CD14-positive monocyte (primary cell): Measurements from ENCODE around the gene SOX14. TPM values are rescaled to one million over a fixed set of nuclear protein-coding genes. Genes with fewer than 3 reads are reported as not detected.
A peak's percentile ranks its signal among the peaks of the same experiment; 100 is the strongest.

Source experiments
- DNase-seq, 3 donors: peaks; one replicate each; pipeline ENCODE4 v3.0.0-alpha.2; 2011 to 2022
- H2AFZ ChIP-seq: 2 replicates; pipeline ENCODE4 v1.6.0; 2012; ENCODE audit warnings: mild to moderate bottlenecking, low read depth, low read length, inconsistent platforms; ENCODE audit not compliant: insufficient read depth, poor library complexity, severe bottlenecking
- H3K27ac ChIP-seq, 2 donors: 1 replicate in 1 of 2; 2 replicates in 1 of 2; pipeline ENCODE4 v1.5.1; 2012 to 2013; ENCODE audit warnings: low read length in 2 of 2, control low read depth in 1 of 2, inconsistent platforms in 1 of 2, low read depth in 1 of 2, mild to moderate bottlenecking in 1 of 2
- H3K27me3 ChIP-seq, 2 donors: one replicate each; pipeline versions ENCODE4 v1.6.0 to v1.6.1; 2011 to 2013; ENCODE audit warnings: low read length in 2 of 2; ENCODE audit not compliant: control insufficient read depth in 2 of 2, insufficient read depth in 2 of 2
- H3K36me3 ChIP-seq, 2 donors: replicated peaks in 1 of 2; 1 replicate in 1 of 2; 2 replicates in 1 of 2; pipeline versions ENCODE4 v1.5.1 to v1.6.1; 2012 to 2013; ENCODE audit warnings: low read length in 2 of 2, control low read depth in 1 of 2, inconsistent platforms in 1 of 2, mild to moderate bottlenecking in 1 of 2; ENCODE audit not compliant: insufficient read depth in 2 of 2, control insufficient read depth in 1 of 2
- H3K4me1 ChIP-seq, 2 donors: 1 replicate in 1 of 2; 2 replicates in 1 of 2; pipeline versions ENCODE4 v1.5.1 to v1.6.1; 2012 to 2013; ENCODE audit warnings: low read length in 2 of 2, control low read depth in 1 of 2, inconsistent platforms in 1 of 2, mild to moderate bottlenecking in 1 of 2, moderate library complexity in 1 of 2; ENCODE audit not compliant: insufficient read depth in 2 of 2, control insufficient read depth in 1 of 2
- H3K4me2 ChIP-seq: replicated peaks from 2 replicates; pipeline ENCODE3; 2012; ENCODE audit warnings: low read length, moderate library complexity, mild to moderate bottlenecking; ENCODE audit not compliant: poor library complexity, severe bottlenecking; ENCODE audit errors: extremely low read depth
- H3K4me3 ChIP-seq, 3 experiments: fragments of 200-600 bp in 1 of 3; sonication (generic) in 1 of 3; replicated peaks in 1 of 3; 1 replicate in 2 of 3; 2 replicates in 1 of 3; pipeline ENCODE4 v1.5.1; 2011 to 2013; ENCODE audit warnings: low read length in 3 of 3, mild to moderate bottlenecking in 3 of 3, control low read depth in 2 of 3, low read depth in 2 of 3, inconsistent platforms in 1 of 3, moderate library complexity in 1 of 3
- H3K79me2 ChIP-seq: 2 replicates; pipeline ENCODE4 v1.6.0; 2012; ENCODE audit warnings: mild to moderate bottlenecking, control low read depth, inconsistent platforms, low read length, moderate library complexity; ENCODE audit not compliant: insufficient read depth
- H3K9ac ChIP-seq: 2 replicates; pipeline ENCODE4 v1.6.0; 2017; ENCODE audit warnings: low read length, mild to moderate bottlenecking; ENCODE audit not compliant: insufficient read depth, poor library complexity, severe bottlenecking
- H3K9me3 ChIP-seq, 2 donors: replicated peaks in 1 of 2; 1 replicate in 1 of 2; 2 replicates in 1 of 2; pipeline versions ENCODE4 v1.5.1 to v1.6.1; 2012 to 2013; ENCODE audit warnings: low read length in 2 of 2, control low read depth in 1 of 2; ENCODE audit not compliant: control insufficient read depth in 1 of 2, insufficient read depth in 1 of 2
- H4K20me1 ChIP-seq: 2 replicates; pipeline ENCODE4 v1.6.0; 2012; ENCODE audit warnings: mild to moderate bottlenecking, low read length, control low read depth, moderate library complexity; ENCODE audit not compliant: insufficient read depth
- H3K27ac Mint-ChIP-seq, 7 donors: one replicate each; pipeline ENCODE4 v1.8.0; 2020; ENCODE audit warnings: mild to moderate bottlenecking in 7 of 7, mixed read lengths in 7 of 7, moderate library complexity in 6 of 7, inconsistent platforms in 2 of 7
- H3K27me3 Mint-ChIP-seq, 3 donors: one replicate each; pipeline ENCODE4 v1.8.0; 2021 to 2022; ENCODE audit warnings: low read depth in 3 of 3, mild to moderate bottlenecking in 3 of 3, mixed read lengths in 3 of 3, moderate library complexity in 3 of 3, inconsistent platforms in 1 of 3
- H3K36me3 Mint-ChIP-seq, 2 donors: one replicate each; pipeline ENCODE4 v1.8.0; 2020; ENCODE audit warnings: mixed read lengths in 2 of 2, inconsistent platforms in 1 of 2, mild to moderate bottlenecking in 1 of 2
- H3K4me1 Mint-ChIP-seq: one replicate; pipeline ENCODE4 v1.8.0; 2020; ENCODE audit warnings: mild to moderate bottlenecking, mixed read lengths
- H3K4me3 Mint-ChIP-seq, 2 donors: one replicate each; pipeline ENCODE4 v1.8.0; 2020; ENCODE audit warnings: mild to moderate bottlenecking in 2 of 2, mixed read lengths in 2 of 2, moderate library complexity in 1 of 2
- H3K9me3 Mint-ChIP-seq, 7 donors: one replicate each; pipeline ENCODE4 v1.8.0; 2020 to 2022; ENCODE audit warnings: mixed read lengths in 7 of 7, mild to moderate bottlenecking in 6 of 7, moderate library complexity in 6 of 7, inconsistent platforms in 2 of 7
- CTCF ChIP-seq: fragments of 200-600 bp; IDR thresholded peaks from one replicate; pipeline ENCODE4 v1.8.0; 2022; ENCODE audit warnings: antibody characterized with exemption, mild to moderate bottlenecking
- WGBS: methylation state at CpG from one replicate; pipeline ENCODE4 v1.1.5; 2013; ENCODE audit warnings: missing lambda C conversion rate; ENCODE audit not compliant: insufficient coverage; 5-methylcytosine and 5-hydroxymethylcytosine counted together
- intact Hi-C, 2 donors: fragments of 100-400 bp; cut with micrococcal nuclease; formaldehyde crosslinking; loops; one replicate each; pipeline versions ENCODE4 v1.15.0 to v1.15.1; 2023
- polyA plus RNA-seq, 3 donors: library from polyadenylated mRNA; depleted of rRNA in 1 of 3; unstranded in 2 of 3; stranded (reverse) in 1 of 3; fragments of 300-500 nt in 2 of 3; fragments of >200 nt in 1 of 3; fragmentation: Illumina TruSeq in 2 of 3; gene quantifications; 1 replicate in 2 of 3; 2 replicates in 1 of 3; pipeline ENCODE4 v1.2.3, GENCODE V29; 2012 to 2021

Gene SOX14
- polyA plus RNA-seq, 3 donors = not detected

GRCh38 chr3:137771401-137772213 is 7.5 kb downstream of the SOX14 start:
- Mint-ChIP-seq H3K27me3 (peaks cover 86 to 96% (median 93%) of the 10 kb centered on the region in 3 donors), H3K9me3 (peaks cover 0 to 26% (median 21%) of the 10 kb centered on the region in 7 donors), H3K4me3 (peak overlapping the region in 1 of 2 donors; percentile 60), H3K27ac (peak overlapping the region in 1 of 7 donors; percentile 71), H3K4me1 (peaks cover 15% of the 10 kb centered on the region), H3K36me3 (peaks cover 0 to 5% of the 10 kb centered on the region in 2 donors)
- H3K27ac ChIP-seq = no peak overlapping the region
- DNase-seq = no peak
- peak overlapping the region; percentile 50 for H2AFZ ChIP-seq
- no peak overlapping the region for H3K4me2 ChIP-seq
- peaks cover 0 to 33% of the 10 kb centered on the region in 2 donors for H3K9me3 ChIP-seq
- 2% methylated on average over 39 of the region's 53 CpGs for WGBS
- H4K20me1 ChIP-seq = no peaks in the 10 kb centered on the region
- H3K4me3 ChIP-seq = no peak overlapping the region
- H3K36me3 ChIP-seq = no peaks in the 10 kb centered on the region
- H3K4me1 ChIP-seq = no peaks in the 10 kb centered on the region
- intact Hi-C loops = no loop called here
- peaks cover 80 to 99% of the 10 kb centered on the region in 2 donors for H3K27me3 ChIP-seq
- no peak overlapping the region for H3K9ac ChIP-seq
- no peak for TF ChIP-seq CTCF
- H3K79me2 ChIP-seq = no peaks in the 10 kb centered on the region

GRCh38 chr3:137772214-137772955 is 8.3 kb downstream of the SOX14 start:
- Histone ChIP-seq H3K79me2 (no peaks in the 10 kb centered on the region), H3K27me3 (peaks cover 76 to 96% of the 10 kb centered on the region in 2 donors), H3K9ac (no peak overlapping the region), H3K36me3 (no peaks in the 10 kb centered on the region), H3K9me3 (peaks cover 0 to 27% of the 10 kb centered on the region in 2 donors), H3K27ac (no peak overlapping the region), H2AFZ (peak overlapping the region; percentile 50), H4K20me1 (no peaks in the 10 kb centered on the region), H3K4me3 (no peak overlapping the region), H3K4me2 (no peak overlapping the region), H3K4me1 (no peaks in the 10 kb centered on the region)
- peaks cover 0 to 5% of the 10 kb centered on the region in 2 donors for H3K36me3 Mint-ChIP-seq
- no peak for TF ChIP-seq CTCF
- peaks cover 0 to 26% (median 21%) of the 10 kb centered on the region in 7 donors for H3K9me3 Mint-ChIP-seq
- peak overlapping the region in 1 of 2 donors; percentile 29 for H3K4me3 Mint-ChIP-seq
- peaks cover 79 to 89% (median 89%) of the 10 kb centered on the region in 3 donors for H3K27me3 Mint-ChIP-seq
- intact Hi-C loops = no loop called here
- DNase-seq = no peak
- no CpG with 5 or more reads among the region's 7 CpGs for WGBS
- peaks cover 15% of the 10 kb centered on the region for H3K4me1 Mint-ChIP-seq
- H3K27ac Mint-ChIP-seq = no peak overlapping the region
